ENCODE data around the gene AP4B1. TPM values are rescaled to one million over a fixed set of nuclear protein-coding genes. Genes with fewer than 3 reads are reported as not detected.

The AP4B1 gene
- total and polyA plus RNA-seq, 9 of the 15 experiments (the other 6 are each of a cell fraction or from before 2014, with no cell fraction given) = 15.8 to 36.5 (median 24.6) TPM

- TF ChIP-seq MGA (IDR thresholded peaks at IDR 0.05) = 0 out of 2 replicates have a peak, but pooled peaks have one; percentile 27
- TF ChIP-seq NFRKB (IDR thresholded peaks at IDR 0.05; ENCODE audit: low read depth) = 0 out of 2 replicates have a peak, but pooled peaks have one; percentile 51
- 0 out of 2 replicates have a peak, but pooled peaks have one; percentile 12 for TF ChIP-seq ZNF592 (IDR thresholded peaks at IDR 0.05)
- no peak for TF ChIP-seq L3MBTL2 (IDR thresholded peaks at IDR 0.05)
- no peak for TF ChIP-seq KLF1 (tag; IDR thresholded peaks at IDR 0.05)
- TF ChIP-seq SP2 (IDR thresholded peaks at IDR 0.05; ENCODE audit: extremely low read depth, low read depth, low read length, poor library complexity, severe bottlenecking) = peak; percentile 22
- TF ChIP-seq MAX (CRISPR knock-in tag; IDR thresholded peaks at IDR 0.05) = no peak
- 0 out of 2 replicates have a peak, but pooled peaks have one; percentile 17 for TF ChIP-seq HNRNPL (IDR thresholded peaks at IDR 0.05; ENCODE audit: low read depth, low read length)
- TF ChIP-seq HEY1 (CRISPR knock-in tag; IDR thresholded peaks at IDR 0.05; ENCODE audit: borderline replicate concordance) = no peak
- peak; percentile 79; the same call in 1 of the 2 replicates for TF ChIP-seq PHF8 (IDR thresholded peaks at IDR 0.05; ENCODE audit: borderline replicate concordance, low read length)
These were observed 849 bp upstream of the AP4B1 start (continued) for GRCh38 chr1:113905435-113905861.

Data from K562 (cell line).